Colonic mucosa (tissue), 4 donors: ENCODE measurements around the gene ADA. TPM values are rescaled to one million over a fixed set of nuclear protein-coding genes. Genes with fewer than 3 reads are reported as not detected.
A peak's percentile ranks its signal among the peaks of the same experiment; 100 is the strongest.

ENCODE experiments used
- DNase-seq: peaks from one replicate; pipeline ENCODE4 v3.0.0-alpha.2; 2020
- H3K27ac ChIP-seq: fragments of 200-600 bp; one replicate; pipeline ENCODE4 v1.8.0; 2021
- H3K27me3 ChIP-seq: fragments of 200-600 bp; one replicate; pipeline ENCODE4 v1.8.0; 2021
- H3K36me3 ChIP-seq: fragments of 200-600 bp; one replicate; pipeline ENCODE4 v1.8.0; 2021
- H3K4me1 ChIP-seq: fragments of 200-600 bp; one replicate; pipeline ENCODE4 v1.8.0; 2021; ENCODE audit warnings: mild to moderate bottlenecking
- H3K4me3 ChIP-seq: fragments of 200-600 bp; one replicate; pipeline ENCODE4 v1.8.0; 2021
- H3K9ac ChIP-seq, 2 donors: one replicate each; pipeline ENCODE4 v1.7.0; 2013; ENCODE audit warnings: control low read depth in 2 of 2, low read depth in 2 of 2, low read length in 2 of 2
- H3K9me3 ChIP-seq: fragments of 200-600 bp; one replicate; pipeline ENCODE4 v1.8.0; 2021
- CTCF ChIP-seq: fragments of 200-600 bp; IDR thresholded peaks from one replicate; pipeline ENCODE4 v1.8.0; 2022; ENCODE audit warnings: antibody characterized with exemption, mild to moderate bottlenecking
- intact Hi-C: fragments of 100-400 bp; cut with DNase I; formaldehyde crosslinking; loops from one replicate; pipeline ENCODE4 v1.14.1; 2022
- total RNA-seq, 2 donors: library from RNA; stranded (reverse); fragmentation: NEBNext Ultra II Directional in 1 of 2; extraction: Animal tissue kit (Norgen Biotek cat#: 25700) in 1 of 2; gene quantifications; one replicate each; pipeline ENCODE4 v1.2.1, GENCODE V29; 2021
- donor health status: healthy.
- donor health status: DM: no; HTN: no; CAD: no.
- donor health status: DM: no; HTN: no; CAD: no.

Gene ADA
- total RNA-seq, 2 donors from 2014 or later = 2.4 to 4.5 TPM

GRCh38 chr20:44643154-44643519 lies 8.4 kb downstream of the ADA start:
- intact Hi-C loops = no loop called here
- DNase-seq = no peak
- Histone ChIP-seq H3K4me3 (no peak overlapping the region), H3K36me3 (no peaks in the 10 kb centered on the region), H3K9me3 (no peaks in the 10 kb centered on the region), H3K9ac (peak overlapping the region; percentile 54 to 58), H3K27me3 (no peaks in the 10 kb centered on the region), H3K4me1 (peaks cover 12% of the 10 kb centered on the region), H3K27ac (peak overlapping the region; percentile 63)
- no peak for TF ChIP-seq CTCF

DNA sequence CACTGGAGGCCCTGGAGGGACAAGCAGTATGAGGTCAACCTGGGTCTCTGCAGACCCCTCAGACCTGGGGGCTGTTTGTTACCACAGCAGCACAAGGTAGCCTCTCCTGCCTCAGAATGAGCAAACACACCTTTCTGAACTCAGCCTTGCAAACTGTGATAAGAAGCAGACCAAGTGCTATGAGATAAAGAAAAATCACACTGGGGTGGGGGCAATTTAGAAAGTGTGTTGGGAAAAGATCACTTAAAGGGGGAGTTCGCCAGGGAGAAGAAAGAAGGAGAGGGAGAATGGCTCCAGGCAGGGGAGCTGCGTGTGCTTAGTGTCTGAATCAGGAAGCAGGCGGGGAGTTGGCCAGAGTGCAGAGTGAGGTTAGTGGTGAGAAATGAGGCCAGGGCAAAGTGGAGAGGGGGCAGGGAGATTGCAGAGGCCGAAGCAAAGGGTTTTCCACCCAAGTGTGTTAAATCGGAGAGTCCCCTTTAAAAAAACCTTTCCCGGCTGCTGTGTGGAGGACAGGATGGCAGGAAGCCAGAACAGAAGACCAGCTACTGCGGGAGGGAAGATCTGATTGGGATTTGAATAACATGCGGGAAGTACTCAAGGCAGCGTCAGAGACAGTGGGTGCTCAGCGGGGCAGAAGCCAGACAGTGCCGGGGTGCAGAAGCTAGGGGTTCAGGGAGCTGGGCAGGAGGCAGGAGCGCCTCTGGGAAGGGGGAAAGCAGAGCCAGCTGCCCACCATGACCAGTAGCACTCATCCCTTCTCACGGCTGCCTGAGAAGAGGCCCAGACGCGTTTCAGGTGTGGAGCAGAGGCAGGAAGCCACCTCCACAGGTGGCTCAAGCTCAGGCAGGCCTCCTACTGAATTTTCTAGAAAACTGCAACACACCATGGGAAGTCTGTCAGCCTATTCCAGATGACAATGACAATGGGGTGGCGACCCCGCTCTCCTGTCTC lies 9.0 kb downstream of the ADA start:
- H3K4me3 ChIP-seq = no peak overlapping the region
- H3K36me3 ChIP-seq = no peaks in the 10 kb centered on the region
- DNase-seq = peak; percentile 73
- H3K4me1 ChIP-seq = peaks cover 12% of the 10 kb centered on the region
- H3K9me3 ChIP-seq = no peaks in the 10 kb centered on the region
- TF ChIP-seq CTCF = no peak
- peak overlapping the region; percentile 63 for H3K27ac ChIP-seq
- H3K9ac ChIP-seq = peak overlapping the region; percentile 54 to 58
- intact Hi-C loops = no loop called here
- no peaks in the 10 kb centered on the region for H3K27me3 ChIP-seq

- Histone ChIP-seq H3K9me3 (no peaks in the 10 kb centered on the region), H3K4me1 (peaks cover 12% of the 10 kb centered on the region), H3K27ac (no peak overlapping the region), H3K27me3 (no peaks in the 10 kb centered on the region), H3K9ac (no peak overlapping the region), H3K36me3 (no peaks in the 10 kb centered on the region), H3K4me3 (no peak overlapping the region)
- intact Hi-C loops = no loop called here
- DNase-seq = no peak
- no peak for TF ChIP-seq CTCF
These were observed 10.2 kb downstream of the ADA start for GRCh38 chr20:44641325-44641724.

DNA sequence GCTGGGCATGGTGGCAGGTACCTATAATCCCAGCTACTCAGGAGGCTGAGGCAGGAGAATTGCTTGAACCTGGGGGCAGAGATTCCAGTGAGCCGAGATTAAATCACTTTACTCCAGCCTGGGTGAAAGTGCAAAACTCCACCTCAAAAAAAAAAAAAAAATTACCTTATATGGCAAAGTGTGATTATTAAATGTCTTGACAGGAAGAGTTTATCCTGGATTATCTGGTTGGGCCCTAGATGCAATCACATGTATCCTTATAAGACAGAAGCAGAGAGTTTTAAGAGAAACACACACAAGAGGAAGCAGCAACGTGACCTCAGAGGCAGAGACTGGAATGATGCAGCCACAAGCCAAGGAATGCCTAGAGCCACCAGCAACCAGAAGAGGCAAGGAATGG lies 11.0 kb downstream of the ADA start:
- no peak for TF ChIP-seq CTCF
- Histone ChIP-seq H3K9me3 (no peaks in the 10 kb centered on the region), H3K4me1 (peaks cover 12% of the 10 kb centered on the region), H3K4me3 (no peak overlapping the region), H3K36me3 (no peaks in the 10 kb centered on the region), H3K27me3 (no peaks in the 10 kb centered on the region), H3K27ac (no peak overlapping the region), H3K9ac (no peak overlapping the region)
- intact Hi-C loops = no loop called here
- no peak for DNase-seq

GRCh38 chr20:44637522-44638372 lies 13.8 kb downstream of the ADA start:
- no peak for TF ChIP-seq CTCF
- H3K9me3 ChIP-seq = no peaks in the 10 kb centered on the region
- no peak for DNase-seq
- H3K36me3 ChIP-seq = no peaks in the 10 kb centered on the region
- no peak overlapping the region for H3K27ac ChIP-seq
- H3K4me1 ChIP-seq = peaks cover 9% of the 10 kb centered on the region
- no peak overlapping the region for H3K9ac ChIP-seq
- intact Hi-C loops = no loop called here
- no peaks in the 10 kb centered on the region for H3K27me3 ChIP-seq
- no peak overlapping the region for H3K4me3 ChIP-seq
